H1 (cell line): ENCODE data around the gene PPARA.

Experiments
- CTCF ChIP-seq, 3 experiments: IDR thresholded peaks; 1 replicate in 2 of 3; 2 replicates in 1 of 3; pipeline versions ENCODE4 v1.5.1 to v1.6.1; 2011; ENCODE audit warnings: low read length in 3 of 3, mild to moderate bottlenecking in 3 of 3, inconsistent platforms in 2 of 3, low read depth in 1 of 3, moderate library complexity in 1 of 3; ENCODE audit not compliant: insufficient read depth in 1 of 3; ENCODE audit errors: control extremely low read depth in 1 of 3
- EZH2 ChIP-seq: fragments of 200-600 bp; sonication (generic); IDR thresholded peaks from 2 replicates; pipeline ENCODE4 v1.7.1; 2012; ENCODE audit warnings: low read depth, mild to moderate bottlenecking, moderate library complexity, low read length, inconsistent platforms; ENCODE audit not compliant: severe bottlenecking
- HDAC6 ChIP-seq: IDR thresholded peaks from one replicate; pipeline ENCODE4 v1.7.1; 2012; ENCODE audit warnings: low read depth, mild to moderate bottlenecking, inconsistent platforms, low read length, moderate library complexity
- JUND ChIP-seq: IDR thresholded peaks from 2 replicates; pipeline ENCODE4 v1.6.1; 2011; ENCODE audit warnings: mild to moderate bottlenecking, improper control_type of control experiment, low read length
- MAX ChIP-seq: IDR thresholded peaks from 2 replicates; pipeline ENCODE4 v1.6.1; 2012; ENCODE audit warnings: inconsistent platforms
- PHF8 ChIP-seq: fragments of 200-600 bp; sonication (generic); conservative IDR thresholded peaks from 2 replicates; pipeline ENCODE4 v1.7.1; 2012; ENCODE audit warnings: low read depth, mild to moderate bottlenecking, inconsistent platforms, low read length, moderate library complexity
- POLR2A ChIP-seq, 2 experiments: IDR thresholded peaks; 1 replicate in 1 of 2; 2 replicates in 1 of 2; pipeline ENCODE4 v1.6.1; 2011; ENCODE audit warnings: low read depth in 2 of 2, low read length in 2 of 2, mild to moderate bottlenecking in 2 of 2; ENCODE audit errors: control extremely low read depth in 1 of 2
- POLR2AphosphoS5 ChIP-seq: IDR thresholded peaks from 2 replicates; pipeline ENCODE4 v1.6.1; 2011; ENCODE audit warnings: low read depth, low read length
- RAD21 ChIP-seq, 2 experiments: IDR thresholded peaks in 1 of 2; conservative IDR thresholded peaks in 1 of 2; 2 replicates each; pipeline ENCODE4 v1.6.1; 2011; ENCODE audit warnings: low read depth in 2 of 2, low read length in 2 of 2, improper control_type of control experiment in 1 of 2, inconsistent platforms in 1 of 2, mild to moderate bottlenecking in 1 of 2, moderate library complexity in 1 of 2
- RNF2 ChIP-seq: fragments of 200-900, 300-1000 bp; sonication (generic); IDR thresholded peaks from 2 replicates; pipeline ENCODE4 v1.7.1; 2016; ENCODE audit warnings: borderline replicate concordance, low read depth, mild to moderate bottlenecking, antibody characterized with exemption, low read length; ENCODE audit not compliant: poor library complexity, severe bottlenecking; ENCODE audit errors: missing control alignments
- SIN3A ChIP-seq, 2 experiments: IDR thresholded peaks in 1 of 2; conservative IDR thresholded peaks in 1 of 2; 2 replicates each; pipeline ENCODE4 v1.6.1; 2011 to 2012; ENCODE audit warnings: low read length in 2 of 2, improper control_type of control experiment in 1 of 2, low read depth in 1 of 2, mild to moderate bottlenecking in 1 of 2
- SP2 ChIP-seq: IDR thresholded peaks from 2 replicates; pipeline ENCODE4 v1.6.1; 2012; ENCODE audit warnings: mild to moderate bottlenecking, low read length, inconsistent platforms

- no peak for TF ChIP-seq POLR2A (IDR thresholded peaks at IDR 0.05; ENCODE audit: control extremely low read depth in 1 of 2, low read depth in 2 of 2, low read length in 2 of 2)
- TF ChIP-seq MAX, result no peak
- no peak for TF ChIP-seq PHF8
- no peak for TF ChIP-seq CTCF (IDR thresholded peaks at IDR 0.05; ENCODE audit: control extremely low read depth in 1 of 3, insufficient read depth in 1 of 3, low read depth in 1 of 3, low read length in 3 of 3)
- TF ChIP-seq HDAC6, result no peak
- no peak for TF ChIP-seq RNF2
- TF ChIP-seq JUND, result no peak
- no peak for TF ChIP-seq EZH2
- no peak for TF ChIP-seq POLR2AphosphoS5
- TF ChIP-seq SIN3A (conservative IDR thresholded peaks at IDR 0.05 in 1 of 2, IDR thresholded peaks at IDR 0.05 in 1 of 2; ENCODE audit: low read depth in 1 of 2, low read length in 2 of 2), result no peak
- TF ChIP-seq SP2, result no peak
- TF ChIP-seq RAD21 (IDR thresholded peaks at IDR 0.05 in 1 of 2, conservative IDR thresholded peaks at IDR 0.05 in 1 of 2; ENCODE audit: low read depth in 2 of 2, low read length in 2 of 2), result no peak
These were observed 123.3 kb downstream of the PPARA start for GRCh38 chr22:46273432-46274148.
